Endothelial cell of umbilical vein (primary cell): Measurements from ENCODE around the gene TEAD2. TPM values are rescaled to one million over a fixed set of nuclear protein-coding genes. Genes with fewer than 3 reads are reported as not detected.
A peak's percentile ranks its signal among the peaks of the same experiment; 100 is the strongest.

ENCODE experiments used
- BruUV-seq: library from RNA; stranded (reverse); fragments of 400-500 nt; replicated peaks from 2 replicates; lab custom pipeline; 2021; lab: Mats Ljungman, UMichigan
- CTCF ChIA-PET: fragments of 300-600, 350-600 bp; sonication (Branson Sonifier 250); formaldehyde crosslinking; loops from one replicate; lab custom pipeline; 2021; ENCODE audit warnings: antibody characterized with exemption, inconsistent platforms; lab: Charles Lee
- POLR2A ChIA-PET: fragments of 300-600, 350-600 bp; sonication (Branson Sonifier 250); formaldehyde crosslinking; loops from one replicate; lab custom pipeline; 2021; ENCODE audit warnings: antibody characterized with exemption, inconsistent platforms; lab: Charles Lee
- DNase-seq: peaks from one replicate; pipeline ENCODE4 v3.0.0-alpha.2; 2011; ENCODE audit warnings: low read depth, low spot score
- FAIRE-seq: peaks from 2 replicates; lab custom pipeline; 2011; peaks lifted over from hg19 to GRCh38; lab: Jason Lieb, UNC
- H2AFZ ChIP-seq: 2 replicates; pipeline ENCODE4 v1.6.0; 2012; ENCODE audit warnings: low read depth, low read length, control low read depth, inconsistent platforms
- H3K27ac ChIP-seq: 2 replicates; pipeline ENCODE4 v1.5.1; 2011; ENCODE audit warnings: low read depth, mild to moderate bottlenecking, control low read depth, low read length, moderate library complexity; ENCODE audit not compliant: insufficient read depth
- H3K27me3 ChIP-seq, 2 experiments: 2 replicates each; pipeline versions ENCODE4 v1.6.0 to v1.6.1; 2011; ENCODE audit warnings: low read length in 2 of 2, mixed read lengths in 1 of 2; ENCODE audit not compliant: control insufficient read depth in 2 of 2, insufficient read depth in 2 of 2
- H3K36me3 ChIP-seq, 2 experiments: 2 replicates in 1 of 2; 3 replicates in 1 of 2; pipeline ENCODE4 v1.5.1; 2011; ENCODE audit warnings: low read length in 2 of 2, mild to moderate bottlenecking in 1 of 2, moderate library complexity in 1 of 2; ENCODE audit not compliant: control insufficient read depth in 2 of 2, insufficient read depth in 2 of 2; ENCODE audit errors: extremely low read depth in 1 of 2
- H3K4me1 ChIP-seq: 3 replicates; pipeline ENCODE4 v1.5.1; 2011; ENCODE audit warnings: mild to moderate bottlenecking, low read length; ENCODE audit not compliant: control insufficient read depth, insufficient read depth; ENCODE audit errors: extremely low read depth
- H3K4me2 ChIP-seq: 2 replicates; pipeline ENCODE4 v1.6.1; 2011; ENCODE audit warnings: low read length, control low read depth, mixed read lengths; ENCODE audit not compliant: insufficient read depth
- H3K4me3 ChIP-seq, 3 experiments: fragments of 200-600 bp in 1 of 3; sonication (generic), shearing (Covaris generic) in 1 of 3; replicated peaks in 1 of 3; 2 replicates each; pipeline ENCODE4 v1.5.1; 2011 to 2016; ENCODE audit warnings: control low read depth in 3 of 3, low read length in 3 of 3, mild to moderate bottlenecking in 2 of 3, inconsistent platforms in 1 of 3, low read depth in 1 of 3, moderate library complexity in 1 of 3; ENCODE audit not compliant: insufficient read depth in 1 of 3
- H3K79me2 ChIP-seq: 2 replicates; pipeline ENCODE4 v1.6.0; 2012; ENCODE audit warnings: low read length, inconsistent platforms; ENCODE audit not compliant: control insufficient read depth, insufficient read depth
- H3K9ac ChIP-seq: replicated peaks from 2 replicates; pipeline ENCODE3; 2011; ENCODE audit warnings: low read length, control low read depth; ENCODE audit not compliant: insufficient read depth; ENCODE audit errors: extremely low read depth
- H3K9me1 ChIP-seq: replicated peaks from 3 replicates; pipeline ENCODE4 v1.6.0; 2011; ENCODE audit warnings: mild to moderate bottlenecking, low read length; ENCODE audit not compliant: control insufficient read depth, insufficient read depth; ENCODE audit errors: extremely low read depth
- H3K9me3 ChIP-seq: replicated peaks from 2 replicates; pipeline ENCODE4 v1.5.1; 2012; ENCODE audit warnings: low read length, inconsistent platforms; ENCODE audit not compliant: control insufficient read depth, insufficient read depth
- H4K20me1 ChIP-seq: replicated peaks from 2 replicates; pipeline ENCODE3; 2011; ENCODE audit warnings: mild to moderate bottlenecking, low read length; ENCODE audit not compliant: control insufficient read depth, insufficient read depth; ENCODE audit errors: extremely low read depth
- EZH2 ChIP-seq: IDR thresholded peaks from 2 replicates; pipeline ENCODE4 v1.6.1; 2012; ENCODE audit warnings: borderline replicate concordance, low read depth, mild to moderate bottlenecking, moderate library complexity, low read length, inconsistent platforms; ENCODE audit not compliant: severe bottlenecking
- MAX ChIP-seq: IDR thresholded peaks from 2 replicates; pipeline ENCODE4 v1.6.1; 2011; ENCODE audit not compliant: insufficient read depth, insufficient read length
- POLR2A ChIP-seq: IDR thresholded peaks from 2 replicates; pipeline ENCODE4 v1.6.1; 2012; ENCODE audit warnings: low read depth, mild to moderate bottlenecking, control low read depth, low read length
- POLR2AphosphoS5 ChIP-seq: IDR thresholded peaks from 2 replicates; pipeline ENCODE4 v1.6.1; 2012; ENCODE audit warnings: low read depth, mild to moderate bottlenecking, control low read depth, low read length, moderate library complexity; ENCODE audit not compliant: insufficient read depth
- dilution Hi-C: fragments of 300-500 bp; cut with MboI; formaldehyde crosslinking; loops from one replicate; pipeline ENCODE4 v1.15.0; 2019; ENCODE audit warnings: low sequenced_read_pairs; ENCODE audit not compliant: extremely low pct_ligation_motif_present
- intact Hi-C: fragments of 100-400 bp; cut with micrococcal nuclease; formaldehyde crosslinking; loops from one replicate; pipeline ENCODE4 v1.10.0; 2022
- polyA plus RNA-seq, 4 experiments: library from polyadenylated mRNA; depleted of rRNA in 3 of 4; stranded (reverse) in 3 of 4; unstranded in 1 of 4; fragments of >200 nt; gene quantifications; 2 replicates each; pipeline versions ENCODE4 v1.2.1 to v1.2.3, GENCODE V29; 2011 to 2012; ENCODE audit warnings: missing spikeins in 1 of 4
- total RNA-seq: library from RNA; stranded (reverse); gene quantifications from 2 replicates; pipeline ENCODE4 v1.2.3, GENCODE V29; 2021

The TEAD2 gene
- total and polyA plus RNA-seq, 2 donors (not counting 3 experiments of a cell fraction or from before 2014, with no cell fraction given) = 60.9 to 89.4 TPM

GRCh38 chr19:49364083-49364737 is 2.0 kb upstream of the TEAD2 start:
- Histone ChIP-seq H3K36me3 (peaks cover 1 to 2% of the 10 kb centered on the region in 2 experiments), H4K20me1 (no peaks in the 10 kb centered on the region), H3K27me3 (no peaks in the 10 kb centered on the region), H3K4me2 (peak overlapping the region; percentile 40), H3K9me1 (no peaks in the 10 kb centered on the region), H3K27ac (no peak overlapping the region), H3K9ac (no peak overlapping the region), H3K4me3 (peak overlapping the region in 1 of 3 experiments; percentile 10), H3K4me1 (peaks cover 13% of the 10 kb centered on the region), H3K79me2 (peaks cover 31% of the 10 kb centered on the region), H2AFZ (peak overlapping the region; percentile 75), H3K9me3 (no peaks in the 10 kb centered on the region)
- intact Hi-C loops (no loop called here), dilution Hi-C loops (no loop called here)
- ChIA-PET POLR2A (no interaction called here), CTCF (no interaction called here)
- DNase-seq (no peak), FAIRE-seq (no peak)
- TF ChIP-seq MAX = no peak
- no peak for TF ChIP-seq EZH2
- BruUV-seq = no TSS peak

GRCh38 chr19:49363268-49364082 is 1.3 kb upstream of the TEAD2 start, which contains the start of gene DKKL1:
Gene DKKL1 (plus strand): TSS chr19:49363877. CDS start chr19:49363999, 122 bp downstream.
- H4K20me1 ChIP-seq = no peaks in the 10 kb centered on the region
- FAIRE-seq (peak; percentile 100), DNase-seq (peak; percentile 100)
- CTCF ChIA-PET = interaction anchor here (0.7 to 1.3 kb wide), 4 partner anchors 10 to 112 kb away, joined by 3 read pairs; partner anchors contain the start of gene SLC17A7
- peak within 1 kb of the TSS; percentile 91 for H3K27ac ChIP-seq
- POLR2A ChIA-PET = interaction anchor here (1.0 kb wide), 1 partner anchor 14 kb away, joined by 3 read pairs; no protein-coding TSS in a partner anchor
- H3K4me2 ChIP-seq = peak within 1 kb of the TSS; percentile 82
- intact Hi-C loops = loop anchor here (1.0 to 2.0 kb wide), 2 partner anchors 29 to 80 kb away; no protein-coding TSS in a partner anchor
- peak within 1 kb of the TSS; percentile 98 for H3K9ac ChIP-seq
- BruUV-seq = no TSS peak
- no peaks in the 10 kb centered on the region for H3K9me1 ChIP-seq
- no peaks in the 10 kb centered on the region for H3K27me3 ChIP-seq
- H3K4me1 ChIP-seq = peaks cover 13% of the 10 kb centered on the region
- H3K4me3 ChIP-seq = peak within 1 kb of the TSS; percentile 83 to 97 (median 95)
- H3K36me3 ChIP-seq = peaks cover 2 to 3% of the 10 kb centered on the region in 2 experiments
- H2AFZ ChIP-seq = peak within 1 kb of the TSS; percentile 75
- dilution Hi-C loops = no loop called here
- TF ChIP-seq POLR2A (no peak), POLR2AphosphoS5 (peak; percentile 25)
- no peaks in the 10 kb centered on the region for H3K9me3 ChIP-seq
- peaks cover 32% of the 10 kb centered on the region for H3K79me2 ChIP-seq
